Measurements from ENCODE around the gene RPL7L1. TPM values are rescaled to one million over a fixed set of nuclear protein-coding genes. Genes with fewer than 3 reads are reported as not detected.

The RPL7L1 gene
- total RNA-seq, 3 donors from 2014 or later, result 47.4 to 61.4 (median 53.7) TPM

DNA sequence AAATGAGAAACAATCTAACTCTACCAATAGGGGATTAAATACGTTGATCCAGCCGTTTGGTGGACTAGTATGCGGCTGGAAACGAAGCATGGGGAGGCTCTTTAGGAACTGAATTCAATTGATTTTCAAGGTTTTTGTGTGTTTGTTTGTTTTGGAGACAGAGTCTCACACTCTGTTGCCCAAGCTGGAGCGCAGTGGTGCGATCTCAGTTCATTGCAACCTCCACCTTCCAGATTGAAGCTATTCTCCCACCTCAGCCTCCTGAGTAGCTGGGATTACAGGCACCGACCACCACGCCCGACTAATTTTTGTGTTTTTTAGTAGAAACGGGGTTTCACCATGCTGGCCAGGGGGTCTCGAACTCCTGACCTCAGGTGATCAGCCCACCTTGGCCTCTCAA lies 57.0 kb downstream of the RPL7L1 start:
- intact Hi-C loops (cut with DNase I, micrococcal nuclease), result no loop called here
- Histone ChIP-seq H3K4me3 (no peak overlapping the region), H3K4me1 (ENCODE audit: low read depth) (peaks cover 8% of the 10 kb centered on the region), H3K36me3 (ENCODE audit: low read depth) (no peaks in the 10 kb centered on the region), H3K9me3 (no peaks in the 10 kb centered on the region)
- TF ChIP-seq, protein P1, sequence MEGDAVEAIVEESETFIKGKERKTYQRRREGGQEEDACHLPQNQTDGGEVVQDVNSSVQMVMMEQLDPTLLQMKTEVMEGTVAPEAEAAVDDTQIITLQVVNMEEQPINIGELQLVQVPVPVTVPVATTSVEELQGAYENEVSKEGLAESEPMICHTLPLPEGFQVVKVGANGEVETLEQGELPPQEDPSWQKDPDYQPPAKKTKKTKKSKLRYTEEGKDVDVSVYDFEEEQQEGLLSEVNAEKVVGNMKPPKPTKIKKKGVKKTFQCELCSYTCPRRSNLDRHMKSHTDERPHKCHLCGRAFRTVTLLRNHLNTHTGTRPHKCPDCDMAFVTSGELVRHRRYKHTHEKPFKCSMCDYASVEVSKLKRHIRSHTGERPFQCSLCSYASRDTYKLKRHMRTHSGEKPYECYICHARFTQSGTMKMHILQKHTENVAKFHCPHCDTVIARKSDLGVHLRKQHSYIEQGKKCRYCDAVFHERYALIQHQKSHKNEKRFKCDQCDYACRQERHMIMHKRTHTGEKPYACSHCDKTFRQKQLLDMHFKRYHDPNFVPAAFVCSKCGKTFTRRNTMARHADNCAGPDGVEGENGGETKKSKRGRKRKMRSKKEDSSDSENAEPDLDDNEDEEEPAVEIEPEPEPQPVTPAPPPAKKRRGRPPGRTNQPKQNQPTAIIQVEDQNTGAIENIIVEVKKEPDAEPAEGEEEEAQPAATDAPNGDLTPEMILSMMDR (IDR thresholded peaks at IDR 0.05), result no peak
- DNase-seq, result no peak
- ATAC-seq, result no peak

DNA sequence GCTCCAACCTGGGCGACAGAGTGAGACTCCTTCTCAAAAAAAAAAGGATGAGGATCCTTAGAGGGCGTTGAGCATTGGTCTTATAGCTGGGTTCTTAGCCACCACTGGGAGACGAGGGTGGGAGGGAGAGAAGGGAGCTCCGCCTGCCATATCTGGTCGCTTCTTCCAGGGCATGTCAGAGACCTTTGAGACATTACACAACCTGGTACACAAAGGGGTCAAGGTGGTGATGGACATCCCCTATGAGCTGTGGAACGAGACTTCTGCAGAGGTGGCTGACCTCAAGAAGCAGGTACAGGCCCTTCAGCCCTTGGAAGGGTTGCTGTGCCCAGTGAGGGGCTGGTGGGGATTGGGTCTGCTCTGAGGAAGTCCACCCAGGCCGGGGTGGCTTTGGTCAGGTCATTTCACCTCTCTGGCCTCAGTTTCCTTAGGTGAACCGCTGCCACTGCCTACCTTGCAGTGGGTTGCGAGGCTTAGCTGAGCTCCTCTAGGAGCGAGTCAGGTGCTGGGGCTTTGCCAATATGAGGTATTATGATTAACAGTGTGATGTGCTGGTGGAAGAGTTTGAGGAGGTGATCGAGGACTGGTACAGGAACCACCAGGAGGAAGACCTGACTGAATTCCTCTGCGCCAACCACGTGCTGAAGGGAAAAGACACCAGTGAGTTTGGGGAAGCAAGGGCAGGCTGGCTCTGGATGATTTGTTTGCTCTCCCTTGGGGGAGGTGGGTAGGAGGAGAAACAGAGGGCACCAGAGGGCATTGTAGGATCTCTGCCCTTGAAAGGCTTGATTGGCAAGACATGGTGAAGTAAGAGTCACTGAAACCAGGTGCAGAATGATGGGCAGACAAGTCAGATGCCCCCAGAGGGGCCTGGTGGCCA lies 58.4 kb downstream of the RPL7L1 start:
- ATAC-seq, result no peak
- intact Hi-C loops (cut with DNase I, micrococcal nuclease), result no loop called here
- no peaks in the 10 kb centered on the region for H3K4me1 ChIP-seq (ENCODE audit: low read depth)
- H3K4me3 ChIP-seq, result no peak overlapping the region
- TF ChIP-seq, protein P1 (IDR thresholded peaks at IDR 0.05), result no peak
- no peaks in the 10 kb centered on the region for H3K36me3 ChIP-seq (ENCODE audit: low read depth)
- H3K9me3 ChIP-seq, result no peaks in the 10 kb centered on the region
- DNase-seq, result no peak

DNA sequence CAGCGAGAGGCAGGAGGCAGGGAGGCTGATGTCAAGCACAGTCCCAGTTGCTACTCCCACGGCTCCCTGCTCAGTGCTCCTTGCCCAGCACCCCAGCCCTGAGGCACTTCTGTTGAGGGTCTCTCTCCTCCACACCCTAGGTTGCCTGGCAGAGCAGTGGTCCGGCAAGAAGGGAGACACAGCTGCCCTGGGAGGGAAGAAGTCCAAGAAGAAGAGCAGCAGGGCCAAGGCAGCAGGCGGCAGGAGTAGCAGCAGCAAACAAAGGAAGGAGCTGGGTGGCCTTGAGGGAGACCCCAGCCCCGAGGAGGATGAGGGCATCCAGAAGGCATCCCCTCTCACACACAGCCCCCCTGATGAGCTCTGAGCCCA lies 59.0 kb downstream of the RPL7L1 start:
- no peaks in the 10 kb centered on the region for H3K9me3 ChIP-seq
- no peak for ATAC-seq
- no peaks in the 10 kb centered on the region for H3K36me3 ChIP-seq (ENCODE audit: low read depth)
- H3K4me3 ChIP-seq, result no peak overlapping the region
- TF ChIP-seq, protein P1 (IDR thresholded peaks at IDR 0.05), result no peak
- DNase-seq, result no peak
- intact Hi-C loops (cut with DNase I, micrococcal nuclease), result no loop called here
- no peaks in the 10 kb centered on the region for H3K4me1 ChIP-seq (ENCODE audit: low read depth)

DNA sequence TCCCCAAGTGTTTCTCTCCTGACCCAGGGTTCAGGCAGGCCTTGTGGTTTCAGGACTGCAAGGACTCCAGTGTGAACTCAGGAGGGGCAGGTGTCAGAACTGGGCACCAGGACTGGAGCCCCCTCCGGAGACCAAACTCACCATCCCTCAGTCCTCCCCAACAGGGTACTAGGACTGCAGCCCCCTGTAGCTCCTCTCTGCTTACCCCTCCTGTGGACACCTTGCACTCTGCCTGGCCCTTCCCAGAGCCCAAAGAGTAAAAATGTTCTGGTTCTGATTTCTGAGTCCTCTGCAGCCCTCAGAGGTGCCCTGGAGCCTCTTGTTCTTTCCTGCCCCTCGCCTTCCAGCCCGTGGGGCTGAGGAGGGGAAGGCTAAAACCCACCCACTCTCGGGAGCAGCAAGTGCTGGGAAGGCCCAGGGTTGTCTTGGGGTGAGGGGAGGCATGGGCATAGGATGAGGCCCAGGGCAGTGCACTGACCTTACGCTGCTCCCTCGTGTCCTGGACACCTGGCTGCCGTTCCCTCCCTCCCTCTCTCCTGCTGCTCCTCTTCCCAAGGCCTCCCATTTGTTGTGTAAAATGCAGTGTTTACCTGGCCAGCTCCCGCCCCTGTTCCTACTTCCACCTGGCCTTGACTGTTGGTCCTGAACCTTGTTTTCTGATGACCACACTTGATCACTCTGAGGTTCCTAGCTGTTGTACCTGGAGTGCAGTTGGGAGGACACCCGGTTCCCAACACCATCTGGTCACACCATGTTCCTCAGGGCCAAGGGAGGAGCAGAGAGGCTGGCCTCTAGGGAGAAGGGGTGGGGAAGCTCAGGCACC lies 59.8 kb downstream of the RPL7L1 start:
- Histone ChIP-seq H3K4me3 (no peak overlapping the region), H3K36me3 (ENCODE audit: low read depth) (no peaks in the 10 kb centered on the region), H3K9me3 (no peaks in the 10 kb centered on the region), H3K4me1 (ENCODE audit: low read depth) (no peaks in the 10 kb centered on the region)
- peak; percentile 75 for ATAC-seq
- TF ChIP-seq, protein P1 (IDR thresholded peaks at IDR 0.05), result no peak
- intact Hi-C loops (cut with DNase I, micrococcal nuclease), result no loop called here
- DNase-seq, result no peak

Other genes with a start within 250 kb of the RPL7L1 start
- 1 to 10 TPM in 1 of 3 donors, under 1 TPM in 2; 0.38 to 3.5 (median 0.72) TPM for gene PRPH2, start 157.0 kb upstream of the RPL7L1 start, total RNA-seq
- gene TBCC, start 133.5 kb upstream of the RPL7L1 start, total RNA-seq, result 10 to 100 TPM; 22.6 to 35.3 (median 26.6) TPM
- 10 to 100 TPM; 18.3 to 26.2 (median 23.4) TPM for gene BICRAL, start 97.6 kb upstream of the RPL7L1 start, total RNA-seq
- not detected for gene PTCRA, start 36.4 kb downstream of the RPL7L1 start, total RNA-seq
- gene CNPY3, start 49.9 kb downstream of the RPL7L1 start, total RNA-seq, result 10 to 100 TPM; 18.4 to 30.5 (median 23.5) TPM
- gene GNMT, start 81.1 kb downstream of the RPL7L1 start, total RNA-seq, result under 1 TPM in 2 of 3 donors, not detected in 1; 0.75 to 0.76 TPM
- 10 to 100 TPM; 14.3 to 38.6 (median 20.6) TPM for gene PEX6, start 99.6 kb downstream of the RPL7L1 start, total RNA-seq
- gene PPP2R5D, start 105.0 kb downstream of the RPL7L1 start, total RNA-seq, result 10 to 100 TPM; 35.9 to 45.0 (median 38.8) TPM
- gene MEA1, start 134.3 kb downstream of the RPL7L1 start, total RNA-seq, result 10 to 100 TPM; 38.0 to 47.4 (median 39.1) TPM
- 10 to 100 TPM; 53.4 to 84.1 (median 57.3) TPM for gene KLHDC3, start 134.6 kb downstream of the RPL7L1 start, total RNA-seq
- gene RRP36, start 142.0 kb downstream of the RPL7L1 start, total RNA-seq, result 10 to 100 TPM; 31.4 to 40.0 (median 37.1) TPM
- 10 to 100 TPM; 15.1 to 16.2 (median 15.3) TPM for gene CUL7, start 174.2 kb downstream of the RPL7L1 start, total RNA-seq
- gene MRPL2, start 179.8 kb downstream of the RPL7L1 start, total RNA-seq, result 10 to 100 TPM; 58.7 to 82.8 (median 75.2) TPM
- gene KLC4, start 180.0 kb downstream of the RPL7L1 start, total RNA-seq, result 100 to 1,000 TPM in 1 of 3 donors, 10 to 100 TPM in 2; 69.1 to 144 (median 99.1) TPM
- gene PTK7, start 196.7 kb downstream of the RPL7L1 start, total RNA-seq, result 10 to 100 TPM in 1 of 3 donors, 1 to 10 TPM in 2; 8.3 to 12.9 (median 9.4) TPM

All from mucosa of descending colon (tissue), 3 donors.